ENCODE data around the gene CDCA7L.

GRCh38 chr7:21914671-21915070, 31.0 kb downstream of the CDCA7L start:
- TF ChIP-seq CTCF (IDR thresholded peaks at IDR 0.05) (no peak), POLR2A (IDR thresholded peaks at IDR 0.05) (no peak)
